ENCODE measurements around the gene CST7.
"Not testable (repeated sequence)": the region's sequence is repeated elsewhere in the genome, so short reads cannot be mapped to it uniquely, and the experiment has no call there.

Gene CST7

DNA sequence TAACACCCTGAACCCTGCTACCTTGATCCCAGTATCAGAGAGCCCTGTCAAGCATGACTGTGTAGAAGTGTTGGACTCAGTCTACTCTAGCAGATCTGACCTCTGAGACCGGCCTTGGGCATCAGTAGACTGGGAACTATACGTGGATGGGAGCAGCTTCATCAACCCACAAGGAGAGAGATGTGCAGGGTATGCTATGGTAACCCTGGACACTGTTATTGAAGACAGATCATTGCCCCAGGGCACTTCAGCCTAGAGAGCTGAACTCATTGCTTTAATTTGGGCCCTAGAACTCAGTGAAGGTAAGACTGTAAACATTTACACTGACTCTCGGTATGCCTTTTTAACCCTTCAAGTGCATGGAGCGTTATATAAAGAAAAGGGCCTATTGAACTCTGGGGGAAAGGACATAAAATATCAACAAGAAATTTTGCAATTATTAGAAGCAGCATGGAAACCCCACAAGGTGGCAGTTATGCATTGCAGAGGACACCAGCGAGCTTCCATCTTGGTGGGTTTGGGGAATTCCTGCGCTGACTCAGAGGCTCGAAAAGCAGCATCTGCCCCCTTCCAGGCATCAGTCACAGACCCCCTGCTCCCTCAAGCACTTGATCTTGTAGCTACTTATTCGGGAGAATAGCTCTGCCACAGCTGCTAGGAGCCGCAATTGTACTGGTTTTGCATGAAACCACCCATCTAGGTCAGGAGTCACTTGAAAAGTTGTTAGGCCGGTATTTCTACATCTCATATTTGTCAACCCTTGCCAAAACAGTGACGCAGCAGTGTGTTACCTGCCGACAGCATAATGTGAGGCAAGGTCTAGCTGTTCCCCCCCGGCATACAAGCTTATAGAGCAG is 19.0 kb upstream of the CST7 start:
- not testable (repeated sequence) for DNase-seq

DNA sequence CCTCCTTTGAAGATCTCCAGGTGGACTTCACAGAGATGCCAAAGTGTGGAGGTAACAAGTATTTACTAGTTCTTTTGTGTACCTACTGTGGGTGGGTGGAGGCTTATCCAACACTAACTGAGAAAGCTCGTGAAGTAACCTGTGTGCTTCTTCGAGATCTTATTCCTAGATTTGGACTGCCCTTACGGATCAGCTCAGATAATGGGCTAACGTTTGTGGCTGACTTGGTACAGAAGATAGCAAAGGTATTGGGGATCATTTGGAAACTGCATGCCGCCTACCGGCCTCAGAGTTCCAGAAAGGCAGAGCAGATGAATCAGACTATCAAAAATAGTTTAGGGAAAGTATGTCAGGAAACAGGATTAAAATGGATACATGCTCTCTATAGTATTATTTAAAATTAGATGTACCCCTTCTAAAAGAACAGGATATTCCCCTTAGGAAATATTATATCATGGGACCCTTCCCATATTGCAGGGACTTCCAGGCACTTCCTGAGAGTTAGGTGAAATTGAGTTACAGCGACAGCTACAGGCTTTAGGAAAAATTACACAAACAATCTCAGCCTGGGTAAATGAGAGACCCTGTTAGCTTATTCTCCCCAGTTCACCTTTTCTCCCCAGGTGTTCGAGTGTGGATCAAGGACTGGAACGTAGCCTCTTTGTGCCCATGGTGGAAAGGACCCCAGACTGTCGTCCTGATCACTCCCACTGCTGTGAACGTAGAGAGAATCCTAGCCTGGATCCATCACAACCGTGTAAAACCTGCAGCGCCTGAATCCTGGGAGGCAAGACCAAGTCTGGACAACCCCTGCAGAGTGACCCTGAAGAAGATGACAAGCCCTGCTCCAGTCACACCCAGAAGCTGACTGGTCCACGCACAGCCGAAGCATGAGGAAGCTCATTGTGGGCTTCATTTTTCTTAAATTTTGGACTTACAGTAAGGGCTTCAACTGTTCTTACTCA is 18.1 kb upstream of the CST7 start:
- DNase-seq = not testable (repeated sequence)

DNA sequence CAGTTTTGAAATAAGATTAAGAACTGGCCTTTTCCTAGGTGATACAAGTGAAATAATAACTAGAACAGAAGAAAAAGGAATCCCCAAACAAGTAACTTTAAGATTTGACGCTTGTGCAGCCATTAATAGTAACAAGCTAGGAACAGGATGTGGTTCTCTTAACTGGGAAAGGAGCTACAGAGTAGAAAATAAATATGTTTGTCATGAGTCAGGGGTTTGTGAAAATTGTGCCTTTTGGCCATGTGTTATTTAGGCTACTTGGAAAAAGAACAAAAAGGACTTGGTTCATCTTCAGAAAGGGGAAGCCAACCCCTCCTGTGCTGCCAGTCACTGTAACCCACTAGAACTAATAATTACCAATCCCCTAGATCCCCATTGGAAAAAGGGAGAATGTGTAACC is 17.2 kb upstream of the CST7 start:
- not testable (repeated sequence) for DNase-seq

DNA sequence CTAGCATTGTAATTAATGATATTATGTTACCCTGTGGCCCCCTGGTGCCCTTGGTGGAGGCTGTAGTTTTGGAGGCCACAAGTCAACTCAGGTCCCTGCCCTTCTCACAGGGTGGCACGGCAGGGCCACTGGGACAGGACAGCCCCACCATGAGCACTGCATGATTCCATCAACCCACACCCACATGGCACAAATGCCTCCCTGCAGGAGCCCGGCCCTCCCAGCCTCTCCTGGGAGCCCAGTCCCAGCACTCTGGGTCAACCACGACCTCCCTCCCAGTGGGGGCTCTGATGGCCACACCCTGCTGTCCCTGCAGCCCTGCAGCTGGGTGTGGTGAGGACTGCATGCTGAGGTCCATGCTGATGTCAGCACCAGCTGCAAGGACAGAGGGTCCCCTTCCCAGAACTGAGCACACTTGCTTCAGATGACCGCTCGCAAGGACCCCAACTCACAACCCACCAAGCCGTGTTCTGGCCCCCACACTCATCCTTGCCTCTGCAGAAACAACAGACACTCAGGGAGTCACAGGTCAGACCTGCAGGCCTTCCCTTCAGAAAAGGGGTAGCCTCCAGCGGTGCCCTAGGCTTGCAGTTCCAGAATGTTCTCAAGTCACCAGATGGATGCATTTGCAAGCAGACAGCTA is 15.7 kb upstream of the CST7 start:
- DNase-seq = no peak

DNA sequence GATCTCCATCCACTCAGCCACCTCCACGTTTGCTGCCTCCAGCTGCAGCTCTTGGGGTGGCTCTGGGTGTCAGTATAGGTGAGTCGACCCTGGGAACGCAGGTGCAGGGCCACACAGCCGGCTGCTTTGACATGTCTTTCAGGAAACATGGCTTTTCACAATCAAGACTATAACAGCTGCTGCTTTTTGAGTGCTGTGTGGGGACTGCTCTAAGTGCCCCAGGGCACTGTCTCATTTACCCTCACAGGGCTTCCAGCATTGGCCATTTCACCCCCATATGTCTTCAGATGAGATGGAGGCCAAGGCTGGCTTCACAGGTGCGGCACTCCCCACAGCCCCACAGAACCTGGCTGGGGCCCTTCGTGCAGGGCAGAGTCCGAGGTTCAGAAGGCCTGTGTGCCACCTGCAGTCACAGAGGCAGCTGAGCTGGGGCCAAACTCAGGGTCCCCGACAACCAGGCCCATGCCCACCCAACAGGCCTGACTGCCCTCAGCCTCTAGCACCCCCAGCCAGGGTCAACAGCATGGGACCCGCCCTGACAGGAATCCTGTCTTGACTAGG is 14.9 kb upstream of the CST7 start:
- DNase-seq = no peak

DNA sequence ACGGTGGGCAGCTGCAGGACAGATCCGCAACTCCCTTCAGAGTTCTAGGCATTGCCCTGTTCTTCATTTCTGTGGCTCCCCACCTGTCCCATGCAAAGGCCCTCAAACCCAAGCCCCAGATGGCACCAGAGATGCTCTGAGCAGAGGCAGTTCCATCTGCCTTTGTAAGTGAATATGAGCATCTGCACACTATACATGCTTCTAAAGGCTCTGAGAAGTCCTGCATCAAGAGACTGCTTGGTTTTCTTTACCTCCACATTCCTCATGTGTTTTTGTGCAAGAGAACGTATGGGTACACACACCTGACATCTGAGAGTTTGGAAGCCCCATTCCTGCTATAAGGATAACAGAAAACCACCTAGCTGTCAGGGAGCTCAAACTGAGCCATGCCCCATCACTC is 14.4 kb upstream of the CST7 start:
- DNase-seq = no peak

DNA sequence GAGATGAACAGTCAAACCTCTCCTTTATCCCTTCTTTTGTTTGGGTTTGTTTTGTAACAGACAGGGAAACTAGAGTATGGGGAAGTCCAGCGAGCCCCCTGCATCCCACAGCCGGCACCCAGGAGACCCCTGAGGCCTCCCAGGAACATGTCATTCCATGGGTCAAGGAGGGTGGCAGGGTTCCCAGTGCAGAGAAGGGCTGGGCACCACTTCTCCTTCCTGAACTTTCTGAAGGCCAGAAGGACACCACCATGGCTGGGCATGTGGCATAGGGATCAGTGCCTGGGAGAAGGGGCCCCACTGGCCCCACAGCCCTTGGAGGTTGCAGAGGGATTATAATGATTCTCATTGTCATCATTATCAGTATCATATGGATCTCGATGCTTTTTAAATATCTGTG is 13.9 kb upstream of the CST7 start:
- no peak for DNase-seq

DNA sequence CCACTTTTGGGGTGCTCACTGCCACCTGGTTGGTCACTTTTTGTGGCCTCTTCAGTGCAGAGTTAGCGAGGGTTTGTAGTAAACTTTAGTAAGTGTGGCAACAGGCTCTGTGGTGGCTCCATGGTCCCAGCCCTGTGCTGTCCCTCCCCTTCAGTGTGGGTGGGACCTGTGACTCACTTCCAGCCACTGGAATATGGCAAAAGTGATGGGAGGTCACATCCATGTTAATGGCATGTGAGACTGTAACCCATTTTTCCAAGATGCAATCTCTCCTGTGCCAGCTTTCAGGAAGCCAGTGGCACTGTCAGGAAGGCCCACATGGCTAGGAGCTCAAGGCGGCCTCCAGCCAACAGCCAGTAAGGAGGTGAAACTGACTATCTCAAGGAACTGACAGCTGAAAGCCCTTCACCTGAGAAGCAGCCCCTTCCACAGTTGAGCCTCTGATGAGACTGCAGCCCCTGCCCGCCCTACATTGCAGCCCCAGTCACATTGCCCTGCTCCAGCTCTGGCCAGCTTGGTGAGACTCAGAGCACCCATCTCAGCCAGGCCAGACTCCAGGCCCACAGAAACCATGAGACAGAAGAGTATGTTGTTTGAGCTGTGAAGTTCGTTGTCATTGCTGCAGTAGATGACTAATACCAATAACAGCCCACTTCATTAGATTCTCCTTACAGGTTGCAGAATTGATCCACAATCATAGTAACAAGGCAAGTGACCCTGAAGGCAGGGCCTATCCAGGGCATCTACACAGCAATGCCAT is 13.1 kb upstream of the CST7 start:
- DNase-seq = no peak

DNA sequence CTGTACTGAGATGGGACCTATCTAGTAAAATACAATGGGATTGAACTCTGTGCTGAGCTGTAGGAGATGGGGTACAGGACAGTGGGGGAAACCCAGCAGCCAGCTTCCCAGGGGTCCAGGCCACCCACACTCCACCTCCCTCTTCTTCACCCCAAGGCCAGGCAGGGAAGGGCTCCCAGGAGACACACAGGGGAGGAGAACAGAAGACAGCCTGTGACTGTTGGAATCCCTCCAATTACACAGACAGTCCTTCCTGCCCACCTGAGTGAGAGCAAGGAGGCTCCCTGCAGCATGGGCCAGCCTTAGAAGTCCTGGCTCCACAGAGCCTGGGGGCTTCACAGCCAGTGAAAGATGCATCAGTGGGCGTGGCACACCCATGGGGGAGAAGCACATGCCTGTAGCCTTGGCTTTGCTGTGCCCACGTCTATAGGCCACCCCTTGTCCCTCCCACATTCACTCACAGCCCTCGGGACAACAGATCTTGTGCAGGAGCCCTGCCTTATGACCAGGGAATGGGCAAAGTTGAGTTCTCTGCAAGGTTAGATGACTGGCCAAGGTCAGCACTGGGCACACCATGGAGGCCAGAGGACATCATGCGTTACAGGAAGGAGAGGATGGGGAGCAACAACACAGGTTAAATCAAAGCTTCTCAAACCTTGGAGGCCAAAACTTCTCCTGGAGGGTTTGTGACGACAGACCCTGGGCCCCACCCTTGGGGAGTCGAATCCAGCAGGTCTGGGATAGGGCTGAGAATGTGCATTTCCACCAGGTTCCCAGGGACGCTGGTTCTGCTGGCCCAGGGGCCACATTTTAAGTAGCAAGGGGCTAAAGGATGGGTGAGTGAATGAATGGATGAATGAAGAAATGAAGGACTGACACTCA is 12.3 kb upstream of the CST7 start:
- DNase-seq = no peak

DNA sequence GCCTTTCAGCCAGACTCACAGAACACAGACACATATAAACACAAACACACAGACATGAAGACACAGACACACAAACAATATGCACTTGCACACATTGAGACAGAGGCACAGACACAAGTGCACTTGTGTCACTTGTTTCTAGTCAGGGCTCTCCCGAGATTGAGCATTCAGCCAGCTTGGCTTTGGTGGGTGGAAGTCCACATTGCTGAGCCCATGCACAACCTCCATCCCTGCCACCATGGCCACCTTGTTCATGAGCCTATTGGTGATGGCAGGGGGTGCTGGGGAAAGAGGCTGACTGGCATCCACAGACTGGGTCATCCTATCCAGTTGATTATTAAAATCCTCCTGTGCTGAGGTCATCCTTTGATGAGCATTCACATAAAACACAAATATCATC is 11.5 kb upstream of the CST7 start:
- no peak for DNase-seq

DNA sequence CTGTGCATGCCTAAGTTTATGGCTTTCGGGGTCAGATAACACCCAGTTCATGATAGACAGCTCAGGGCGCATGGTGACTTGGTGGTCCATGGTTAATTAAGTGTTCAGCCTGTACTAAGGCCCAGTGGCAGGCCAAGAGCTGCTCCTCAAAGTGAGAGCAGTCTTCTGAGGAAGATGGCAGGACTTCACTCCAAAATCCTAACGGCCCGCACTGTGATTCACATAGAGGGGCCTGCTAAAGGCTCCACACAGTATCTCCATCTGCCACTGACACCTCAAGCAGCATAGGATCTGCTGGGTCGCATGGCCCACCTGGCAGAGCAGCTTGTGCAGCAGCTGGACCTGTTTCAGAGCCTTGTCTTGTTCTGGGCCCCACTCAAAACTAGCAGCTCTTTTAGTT is 10.6 kb upstream of the CST7 start:
- DNase-seq = no peak

DNA sequence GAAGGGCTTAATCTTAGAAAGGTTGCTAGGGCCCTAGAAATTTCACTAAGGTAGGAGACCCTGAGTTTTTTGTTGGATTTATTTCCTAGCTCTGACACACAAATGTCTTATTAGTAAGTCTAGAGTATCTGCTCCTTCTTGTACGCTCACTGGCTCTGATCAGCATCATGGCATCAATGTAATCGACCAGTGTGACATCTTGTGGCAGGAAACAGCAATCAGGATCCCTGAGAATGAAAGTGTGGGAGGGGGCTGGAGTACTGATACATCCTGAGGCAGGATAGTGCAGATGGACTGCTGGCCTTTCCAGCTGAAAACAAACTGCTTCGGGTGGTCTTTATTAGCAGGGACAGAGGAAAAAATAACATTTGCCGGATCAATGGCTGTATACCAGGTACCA is 10.0 kb upstream of the CST7 start:
- DNase-seq = no peak

DNA sequence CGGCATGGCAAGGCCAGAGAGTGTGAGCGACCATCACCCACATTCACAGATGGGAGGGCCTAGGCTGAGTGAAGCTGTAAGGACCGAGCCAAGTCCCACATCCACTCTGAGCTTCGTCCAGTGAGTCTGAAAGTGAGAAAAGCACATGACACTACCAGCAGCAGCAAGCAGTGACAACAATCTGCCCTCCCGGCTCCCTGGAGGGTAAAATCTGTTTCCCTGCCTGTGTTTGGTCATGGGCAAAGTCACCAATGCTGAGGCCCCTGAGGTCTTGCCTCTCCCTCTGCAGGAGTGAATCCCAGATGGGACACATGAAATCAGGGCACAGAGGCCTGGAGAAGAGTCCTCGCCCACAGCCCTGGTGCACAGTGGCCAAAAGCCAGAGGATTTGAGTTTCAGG is 6.4 kb upstream of the CST7 start:
- DNase-seq = no peak

DNA sequence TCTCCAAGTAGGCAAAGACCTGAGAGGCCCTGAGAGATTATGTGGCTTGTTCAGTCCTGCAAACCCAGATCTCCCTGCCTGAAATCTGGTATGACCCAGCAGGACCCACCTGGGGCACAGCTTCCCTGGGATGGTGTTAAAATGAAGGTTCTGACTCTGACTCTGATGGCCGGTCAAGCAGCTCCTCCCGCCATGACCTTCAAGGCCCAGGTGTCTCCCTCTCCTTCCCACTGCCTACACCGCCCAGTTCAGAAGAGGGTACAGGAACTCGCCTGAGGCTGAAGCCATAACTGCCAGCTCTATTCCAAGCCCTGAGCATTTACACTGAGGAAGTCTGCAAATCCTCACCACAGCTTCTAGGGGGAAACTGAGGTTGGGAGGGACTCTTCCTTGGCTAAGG is 5.9 kb upstream of the CST7 start:
- no peak for DNase-seq

DNA sequence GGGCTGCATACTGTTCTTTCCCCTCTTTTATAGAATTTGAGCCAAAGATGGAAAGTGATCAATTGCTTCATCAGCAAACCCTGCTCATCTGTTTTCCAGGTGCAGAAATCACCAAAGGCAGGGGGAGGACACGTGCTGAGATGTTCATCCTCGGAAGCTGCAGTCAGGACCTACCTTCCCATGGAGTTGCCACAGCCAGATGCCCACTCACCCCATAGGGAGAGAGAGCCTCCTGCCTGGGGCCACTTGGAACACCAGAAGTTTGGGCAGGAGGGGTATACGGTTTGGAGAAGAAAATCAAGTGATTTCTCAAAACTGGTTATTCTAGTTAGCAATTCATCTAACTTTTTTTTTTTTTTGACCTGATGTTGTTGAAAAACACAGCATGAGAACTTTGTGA is 5.3 kb upstream of the CST7 start:
- no peak for DNase-seq

DNA sequence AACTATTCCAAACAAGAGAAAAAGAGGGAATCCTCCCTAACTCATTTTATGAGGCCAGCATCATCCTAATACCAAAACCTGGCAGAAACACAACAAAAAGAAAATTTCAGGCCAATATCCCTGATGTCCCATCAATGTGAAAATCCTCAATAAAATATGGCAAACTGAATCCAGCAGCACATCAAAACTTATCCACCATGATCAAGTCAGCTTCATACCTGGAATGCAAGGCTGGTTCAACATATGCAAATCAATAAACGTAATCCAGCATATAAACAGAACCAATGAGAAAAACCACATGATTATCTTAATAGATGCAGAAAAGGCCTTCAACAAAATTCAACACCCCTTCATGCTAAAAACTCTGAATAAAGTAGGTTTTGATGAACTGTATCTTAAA is 2.7 kb upstream of the CST7 start:
- not testable (repeated sequence) for DNase-seq

DNA sequence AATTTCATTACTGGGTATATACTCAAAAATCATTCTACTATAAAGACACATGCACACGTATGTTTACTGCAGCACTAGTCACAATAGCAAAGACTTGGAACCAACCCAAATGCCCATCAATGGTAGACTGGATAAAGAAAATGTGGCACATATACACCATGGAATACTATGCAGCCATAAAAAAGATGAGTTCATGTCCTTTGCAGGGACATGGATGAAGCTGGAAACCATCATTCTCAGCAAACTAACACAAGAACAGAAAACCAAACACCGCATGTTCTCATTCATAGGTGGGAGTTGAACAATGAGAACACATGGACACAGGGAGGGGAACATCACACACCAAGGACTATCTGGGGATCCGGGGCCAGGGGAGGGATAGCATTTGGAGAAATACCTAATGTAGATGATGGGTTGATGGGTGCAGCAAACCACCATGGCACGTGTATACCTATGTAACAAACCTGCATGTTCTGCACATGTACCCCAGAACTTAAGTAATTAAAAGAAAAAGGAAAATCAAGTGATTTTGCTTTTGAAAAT is 602 bp upstream of the CST7 start:
- DNase-seq = not testable (repeated sequence)

DNA sequence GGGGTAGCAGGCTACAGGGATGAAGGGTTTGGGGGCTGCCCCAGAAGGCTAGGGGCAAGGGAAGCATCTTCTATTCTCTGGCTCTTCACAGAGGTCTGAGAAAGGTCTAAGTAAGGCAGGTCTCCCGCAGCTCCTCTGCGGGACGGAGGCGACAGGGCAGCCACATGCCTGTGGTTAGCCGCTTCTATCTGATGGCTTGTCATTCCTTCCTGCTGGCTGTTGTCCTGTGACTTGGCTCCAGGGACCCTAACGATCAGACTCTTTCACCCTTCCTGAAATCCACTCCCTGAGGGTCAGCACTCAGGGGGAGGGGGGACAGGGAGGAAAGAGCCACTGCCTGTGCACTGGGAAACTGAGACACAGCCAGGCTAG is 673 bp downstream of the CST7 start:
- DNase-seq = no peak

DNA sequence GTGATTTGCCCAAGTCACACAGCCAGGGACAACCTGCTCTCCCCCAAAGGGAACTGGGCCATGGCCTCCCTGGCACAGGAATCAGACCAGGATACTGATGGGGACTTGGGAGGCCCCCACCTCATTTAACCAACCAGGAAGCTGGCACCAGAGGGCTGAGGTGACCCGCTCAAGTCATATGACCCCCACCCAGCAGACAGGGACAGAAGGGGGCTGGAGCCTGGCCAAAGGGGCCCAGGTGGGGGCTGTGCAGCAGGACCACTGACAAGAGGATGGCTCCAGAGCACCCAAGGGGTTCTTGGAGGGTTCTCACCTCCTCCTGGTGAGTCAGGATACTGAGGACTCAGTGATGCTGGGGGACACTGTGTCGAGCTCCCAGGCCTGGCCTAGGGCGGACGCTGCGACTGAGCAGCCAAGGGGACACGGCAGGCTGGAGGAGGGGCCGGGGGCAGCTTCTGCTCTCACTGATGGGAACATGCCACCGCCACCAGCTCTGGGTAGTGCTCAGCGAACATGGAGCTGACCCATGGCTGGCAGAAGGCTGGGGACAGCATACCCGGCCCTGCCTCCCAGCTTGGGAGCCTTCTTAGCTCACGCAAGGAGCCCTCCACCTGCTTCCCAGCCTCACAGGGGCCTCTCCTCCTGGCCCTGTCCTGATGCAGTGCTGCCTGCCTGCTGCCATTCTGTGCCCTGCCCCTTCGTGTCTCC is 1.2 kb downstream of the CST7 start:
- DNase-seq = no peak

DNA sequence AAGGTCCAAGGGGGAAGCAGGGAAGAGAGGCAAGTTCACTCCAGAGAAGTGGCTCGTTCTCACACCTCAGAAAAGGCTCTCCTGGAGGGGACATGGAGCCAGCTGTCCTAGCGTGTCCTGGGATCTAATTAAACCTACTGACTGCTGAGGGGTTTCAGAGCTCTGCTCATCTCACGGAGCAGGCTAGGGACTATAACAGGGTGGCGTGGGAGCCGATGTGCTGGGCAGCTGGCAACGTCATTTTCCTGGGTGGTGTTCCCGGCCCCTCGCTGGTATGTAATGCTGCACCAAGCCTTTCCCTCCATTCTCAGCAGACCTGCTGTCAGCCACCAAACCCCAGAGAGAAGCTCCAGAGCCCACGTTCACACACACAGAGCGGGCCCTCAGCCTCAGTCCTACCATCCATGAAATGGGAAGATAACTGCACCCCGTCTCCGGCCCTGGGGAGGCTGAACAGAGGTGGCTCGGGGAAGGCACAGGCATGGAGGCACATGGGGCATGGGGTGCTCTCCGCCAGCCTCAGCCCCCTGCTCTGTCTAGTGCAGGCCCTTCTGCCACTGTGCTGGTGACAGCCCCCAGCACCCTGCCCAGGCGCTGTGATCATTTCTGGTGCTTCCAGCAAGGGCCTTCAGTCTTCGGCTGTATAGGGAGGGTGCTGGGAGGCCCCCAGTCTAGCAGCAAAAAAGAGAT is 1.9 kb downstream of the CST7 start:
- DNase-seq = no peak
